Activated naive CD8-positive, alpha-beta T cell treated with anti-CD3 and anti-CD28 coated beads, Interleukin-2, amount 50 U/mL, for 16 hours (primary cell): ENCODE results near the gene HEPHL1.
"Not testable (repeated sequence)": the region's sequence is repeated elsewhere in the genome, so short reads cannot be mapped to it uniquely, and the experiment has no call there.

ENCODE experiments used
- DNase-seq: peaks from one replicate; pipeline ENCODE4 v3.0.0-alpha.2; 2020; ENCODE audit warnings: low read depth, low spot score

Gene HEPHL1

GRCh38 chr11:94084164-94084563, 63.0 kb downstream of the HEPHL1 start:
- no peak for DNase-seq

- no peak for DNase-seq
Measured at GRCh38 chr11:94088906-94089305, 67.8 kb downstream of the HEPHL1 start.

GRCh38 chr11:94089341-94089740, 68.2 kb downstream of the HEPHL1 start:
- DNase-seq: no peak

- no peak for DNase-seq
Measured at GRCh38 chr11:94090401-94090800, 69.2 kb downstream of the HEPHL1 start.

GRCh38 chr11:94091091-94091490, 69.9 kb downstream of the HEPHL1 start:
- DNase-seq: no peak

GRCh38 chr11:94100253-94100652, 79.1 kb downstream of the HEPHL1 start:
- no peak for DNase-seq

GRCh38 chr11:94103471-94103870, 82.3 kb downstream of the HEPHL1 start:
- DNase-seq: no peak

- DNase-seq: no peak
Measured at GRCh38 chr11:94104734-94105133, 83.6 kb downstream of the HEPHL1 start.

GRCh38 chr11:94106716-94107115, 85.6 kb downstream of the HEPHL1 start:
- no peak for DNase-seq

- no peak for DNase-seq
Measured at GRCh38 chr11:94107363-94107762, 86.2 kb downstream of the HEPHL1 start.

- no peak for DNase-seq
Measured at GRCh38 chr11:94111241-94111640, 90.1 kb downstream of the HEPHL1 start.

- DNase-seq: no peak
Measured at GRCh38 chr11:94111660-94112059, 90.5 kb downstream of the HEPHL1 start.

GRCh38 chr11:94112206-94112953, 91.2 kb downstream of the HEPHL1 start:
- DNase-seq: no peak

- DNase-seq: no peak
Measured at GRCh38 chr11:94117197-94117574, 96.0 kb downstream of the HEPHL1 start.

- no peak for DNase-seq
Measured at GRCh38 chr11:94117871-94118270, 96.7 kb downstream of the HEPHL1 start.

- DNase-seq: not testable (repeated sequence)
Measured at GRCh38 chr11:94119676-94120075, 98.5 kb downstream of the HEPHL1 start.

GRCh38 chr11:94120516-94120915, 99.4 kb downstream of the HEPHL1 start:
- DNase-seq: not testable (repeated sequence)

GRCh38 chr11:94120946-94121345, 99.8 kb downstream of the HEPHL1 start:
- no peak for DNase-seq

GRCh38 chr11:94125407-94126115, 104.4 kb downstream of the HEPHL1 start:
- DNase-seq: no peak

GRCh38 chr11:94127638-94128037, 106.5 kb downstream of the HEPHL1 start:
- no peak for DNase-seq

GRCh38 chr11:94128291-94128745, 107.2 kb downstream of the HEPHL1 start:
- no peak for DNase-seq

GRCh38 chr11:94128746-94129511, 107.8 kb downstream of the HEPHL1 start, which contains the start of gene PANX1:
Gene PANX1, plus strand, starts transcription at chr11:94128841. Its CDS starts 472 bp downstream, at chr11:94129313.
- peak; percentile 49 for DNase-seq
